ENCODE data around the gene HSPA12A. TPM values are rescaled to one million over a fixed set of nuclear protein-coding genes. Genes with fewer than 3 reads are reported as not detected.

Gene HSPA12A
- total RNA-seq, 4 donors from 2014 or later, result 125 to 187 (median 147) TPM

- Histone ChIP-seq H3K4me3 (no peak overlapping the region), H3K27me3 (no peaks in the 10 kb centered on the region), H3K36me3 (no peaks in the 10 kb centered on the region), H3K27ac (peak overlapping the region; percentile 36 to 88 (median 74)), H3K4me1 (peaks cover 0 to 66% (median 17%) of the 10 kb centered on the region in 4 donors), H3K9me3 (no peaks in the 10 kb centered on the region)
- TF ChIP-seq CTCF (IDR thresholded peaks at IDR 0.05), result no peak
- TF ChIP-seq EP300 (IDR thresholded peaks at IDR 0.05), result peak in 1 of 2 donors; percentile 67
- no peak for TF ChIP-seq POLR2A (IDR thresholded peaks at IDR 0.05)
- 40 to 55% methylated on average over 5 of the region's 5 CpGs for WGBS, 2 donors
- DNase-seq (ENCODE audit: low spot score in 2 of 2), result no peak
Observed at GRCh38 chr10:116761883-116762282, 19.5 kb upstream of the HSPA12A start.

GRCh38 chr10:116760919-116761318, 18.6 kb upstream of the HSPA12A start:
- WGBS, 2 donors, result 78 to 83% methylated on average over 8 of the region's 8 CpGs
- no peaks in the 10 kb centered on the region for H3K9me3 ChIP-seq
- H3K4me3 ChIP-seq, result no peak overlapping the region
- no peak for TF ChIP-seq POLR2A (IDR thresholded peaks at IDR 0.05)
- TF ChIP-seq EP300 (IDR thresholded peaks at IDR 0.05), result no peak
- TF ChIP-seq CTCF (IDR thresholded peaks at IDR 0.05), result no peak
- H3K27me3 ChIP-seq, result no peaks in the 10 kb centered on the region
- H3K36me3 ChIP-seq, result no peaks in the 10 kb centered on the region
- peak overlapping the region in 2 of 4 donors; percentile 86 to 88 for H3K27ac ChIP-seq
- DNase-seq (ENCODE audit: low spot score in 2 of 2), result no peak
- peaks cover 0 to 66% (median 11%) of the 10 kb centered on the region in 4 donors for H3K4me1 ChIP-seq

GRCh38 chr10:116757246-116757645, 14.9 kb upstream of the HSPA12A start:
- peak overlapping the region; percentile 61 to 88 (median 76) for H3K27ac ChIP-seq
- no peaks in the 10 kb centered on the region for H3K27me3 ChIP-seq
- no peak for DNase-seq (ENCODE audit: low spot score in 2 of 2)
- WGBS, 2 donors, result 76 to 85% methylated on average over 10 of the region's 10 CpGs
- H3K4me3 ChIP-seq, result no peak overlapping the region
- no peaks in the 10 kb centered on the region for H3K36me3 ChIP-seq
- H3K9me3 ChIP-seq, result no peaks in the 10 kb centered on the region
- peaks cover 0 to 68% (median 20%) of the 10 kb centered on the region in 4 donors for H3K4me1 ChIP-seq
- TF ChIP-seq EP300 (IDR thresholded peaks at IDR 0.05) (no peak), POLR2A (IDR thresholded peaks at IDR 0.05) (no peak), CTCF (IDR thresholded peaks at IDR 0.05) (no peak)

- peak; percentile 68 to 96 for TF ChIP-seq EP300 (IDR thresholded peaks at IDR 0.05)
- peak in 1 of 2 donors; percentile 29 for TF ChIP-seq POLR2A (IDR thresholded peaks at IDR 0.05)
- TF ChIP-seq CTCF (IDR thresholded peaks at IDR 0.05), result no peak
- Histone ChIP-seq H3K27me3 (no peaks in the 10 kb centered on the region), H3K27ac (peak overlapping the region; percentile 62 to 88 (median 76)), H3K9me3 (no peaks in the 10 kb centered on the region), H3K36me3 (no peaks in the 10 kb centered on the region), H3K4me3 (no peak overlapping the region), H3K4me1 (peaks cover 0 to 65% (median 20%) of the 10 kb centered on the region in 4 donors)
- DNase-seq (ENCODE audit: low spot score in 2 of 2), result peak in 1 of 2 donors; percentile 45
- WGBS, 2 donors, result 20 to 22% methylated on average over 8 of the region's 8 CpGs
Observed at GRCh38 chr10:116756277-116756676, 13.9 kb upstream of the HSPA12A start.

GRCh38 chr10:116753759-116754158, 11.4 kb upstream of the HSPA12A start:
- WGBS, 2 donors, result 60 to 74% methylated on average over 8 of the region's 8 CpGs
- Histone ChIP-seq H3K9me3 (no peaks in the 10 kb centered on the region), H3K36me3 (no peaks in the 10 kb centered on the region), H3K27ac (peak overlapping the region; percentile 31 to 88 (median 60)), H3K4me3 (no peak overlapping the region), H3K27me3 (no peaks in the 10 kb centered on the region), H3K4me1 (peaks cover 0 to 65% (median 19%) of the 10 kb centered on the region in 4 donors)
- TF ChIP-seq EP300 (IDR thresholded peaks at IDR 0.05), result no peak
- TF ChIP-seq CTCF (IDR thresholded peaks at IDR 0.05), result no peak
- TF ChIP-seq POLR2A (IDR thresholded peaks at IDR 0.05), result no peak
- no peak for DNase-seq (ENCODE audit: low spot score in 2 of 2)
